Lung microvascular endothelial cell (primary cell): ENCODE results near the gene KHDRBS1. TPM values are rescaled to one million over a fixed set of nuclear protein-coding genes. Genes with fewer than 3 reads are reported as not detected.
"Not testable (repeated sequence)": the region's sequence is repeated elsewhere in the genome, so short reads cannot be mapped to it uniquely, and the experiment has no call there.

Experiments
- DNase-seq, 2 donors: peaks; one replicate each; pipeline versions ENCODE4 v3.0.0 to v3.0.0-alpha.2; 2010; ENCODE audit warnings: low read depth in 2 of 2
- total RNA-seq: library from RNA; depleted of rRNA; stranded (reverse); fragments of >200 nt; gene quantifications from 2 replicates; pipeline ENCODE4 v1.2.1, GENCODE V29; 2014

KHDRBS1 gene
- total RNA-seq, 1 donor from 2014 or later, result 41.5 TPM

DNA sequence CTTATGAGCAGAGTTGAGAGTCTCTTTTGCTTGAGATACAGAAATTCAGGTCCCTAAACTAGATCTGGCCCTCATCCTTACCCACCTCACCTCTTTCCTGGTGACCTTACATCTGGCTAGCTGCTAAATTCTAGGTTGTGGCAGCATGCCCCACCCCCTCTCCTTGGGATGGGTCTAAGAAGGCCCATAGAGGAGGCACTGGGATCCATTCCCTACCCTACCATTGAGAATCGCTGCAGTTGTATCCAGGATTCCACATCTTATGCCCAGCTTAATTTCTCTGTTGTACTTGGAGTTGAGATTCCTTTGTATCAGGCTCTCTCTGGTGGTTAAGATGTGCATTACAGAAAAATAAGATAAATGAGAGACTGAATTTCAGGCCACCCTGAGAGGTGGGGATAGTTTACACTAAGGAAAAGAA lies 49.6 kb downstream of the KHDRBS1 start:
- peak; percentile 45 to 66 for DNase-seq

GRCh38 chr1:32065613-32066488 lies 52.2 kb downstream of the KHDRBS1 start:
- not testable (repeated sequence) for DNase-seq

- DNase-seq, result peak; percentile 39 to 96
Observed at GRCh38 chr1:32066489-32066873, 52.8 kb downstream of the KHDRBS1 start.

DNA sequence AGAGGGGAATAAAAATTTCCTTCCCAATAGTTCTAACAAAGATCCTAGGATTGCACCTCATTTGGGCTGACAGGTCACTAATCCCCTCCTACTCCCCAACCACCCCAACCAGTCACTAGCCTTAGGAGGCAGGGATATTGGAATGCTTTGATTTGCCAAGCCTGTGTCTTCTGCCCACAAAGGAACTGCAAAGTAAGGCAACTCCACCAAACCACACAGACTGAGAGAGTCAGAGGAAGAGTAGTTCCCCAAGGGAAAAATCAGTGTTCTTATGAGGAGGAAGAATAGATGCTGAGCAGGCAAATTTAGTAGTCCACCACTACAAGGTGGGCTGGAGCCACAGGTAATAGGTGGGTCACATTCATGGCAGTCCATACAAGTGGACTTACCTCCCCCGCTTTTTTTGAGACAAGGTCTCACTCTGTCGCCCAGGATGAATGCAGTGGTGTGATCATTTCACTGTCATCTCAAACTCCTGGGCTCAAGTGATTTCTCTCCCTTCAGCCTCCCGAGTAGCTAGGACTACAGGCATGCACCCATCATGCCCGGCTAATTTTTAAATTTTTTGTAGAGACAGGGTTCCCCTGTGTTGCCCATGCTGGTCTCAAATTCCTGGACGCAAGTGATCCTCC lies 55.4 kb downstream of the KHDRBS1 start:
- no peak for DNase-seq

GRCh38 chr1:32071758-32072621 lies 58.3 kb downstream of the KHDRBS1 start:
- peak; percentile 60 to 91 for DNase-seq

DNA sequence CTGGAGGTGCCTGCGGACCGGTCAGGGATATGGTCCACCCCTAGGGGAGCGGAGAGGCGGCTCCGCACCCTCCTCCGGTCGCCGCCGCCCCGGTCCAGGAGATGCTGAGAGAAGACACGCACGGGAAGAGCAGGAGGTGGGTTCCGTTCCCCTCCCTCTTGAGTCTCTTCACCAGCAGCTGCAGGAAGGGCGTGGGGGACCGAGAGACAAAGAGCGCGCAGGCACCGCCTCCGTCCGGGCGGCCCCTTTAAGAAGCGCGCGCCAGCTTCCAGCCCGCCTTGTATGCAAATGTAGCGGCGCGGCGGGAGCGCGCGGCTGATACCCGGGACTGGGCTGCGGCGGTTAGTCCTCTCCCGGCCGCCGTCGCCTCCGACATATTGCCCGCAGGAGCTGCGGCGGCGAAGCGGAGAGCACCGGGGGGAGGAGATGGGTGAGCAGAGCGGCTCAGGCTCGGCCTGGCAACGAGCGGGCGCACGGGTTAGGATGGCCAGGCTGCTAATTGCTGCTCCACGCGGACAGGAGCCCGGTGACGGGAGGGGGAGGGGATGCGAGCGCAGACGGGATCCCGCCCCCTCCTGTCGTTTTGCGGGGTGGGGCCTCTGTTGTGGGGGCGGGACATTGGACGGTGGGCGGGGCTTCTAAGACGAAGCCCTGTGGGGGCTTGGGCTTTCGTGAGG lies 59.1 kb downstream of the KHDRBS1 start, which contains the start of gene TMEM39B:
Gene TMEM39B, plus strand, starts transcription at position 318 of the 677 bp plus-strand sequence. Its CDS starts 109 bp downstream, at position 427.
- peak; percentile 97 for DNase-seq

DNA sequence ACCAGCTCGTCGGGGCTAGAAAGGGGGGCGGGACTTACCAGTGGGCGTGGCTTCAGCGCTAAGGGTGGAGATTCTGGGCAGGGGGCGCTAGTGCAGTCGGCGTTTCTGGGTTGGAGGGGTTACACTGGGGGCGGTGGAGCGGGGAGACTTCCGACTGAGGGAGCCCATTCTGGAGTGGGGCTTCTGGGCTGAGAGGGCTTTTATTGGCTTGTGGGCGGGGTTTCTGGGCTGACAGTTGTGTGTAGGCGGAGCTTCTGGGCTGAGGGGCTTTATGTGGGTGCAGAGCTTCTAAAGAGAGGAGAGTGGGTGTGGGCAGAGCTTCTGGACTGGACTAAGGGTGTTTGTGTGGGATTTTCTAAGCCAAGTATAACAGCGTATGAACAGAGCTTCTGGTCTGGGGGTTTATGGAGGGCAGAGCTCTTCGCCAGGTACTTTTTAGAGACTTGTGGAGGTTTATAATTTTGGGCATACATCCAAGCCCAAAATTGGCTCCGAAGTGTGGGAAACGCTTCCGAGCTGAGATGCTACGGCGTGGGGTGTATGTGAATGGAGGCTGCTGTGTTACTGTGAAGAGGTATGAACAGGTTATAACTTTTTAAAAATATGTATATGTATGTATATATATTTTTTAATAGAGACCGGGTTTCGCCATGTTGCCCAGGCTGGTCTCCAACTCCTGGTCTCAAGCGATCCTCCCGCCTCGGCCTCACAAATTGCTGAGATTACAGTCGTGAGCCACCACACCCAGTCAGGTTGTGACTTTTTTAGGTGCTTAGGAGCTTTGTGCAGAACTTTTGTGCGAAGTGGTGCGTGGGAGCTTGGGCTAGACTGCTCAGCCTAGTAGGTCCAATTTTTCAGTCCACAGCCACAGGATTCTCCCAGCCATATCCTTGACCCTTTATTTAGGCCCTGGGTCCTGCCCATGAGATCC lies 59.9 kb downstream of the KHDRBS1 start:
- DNase-seq, result no peak

DNA sequence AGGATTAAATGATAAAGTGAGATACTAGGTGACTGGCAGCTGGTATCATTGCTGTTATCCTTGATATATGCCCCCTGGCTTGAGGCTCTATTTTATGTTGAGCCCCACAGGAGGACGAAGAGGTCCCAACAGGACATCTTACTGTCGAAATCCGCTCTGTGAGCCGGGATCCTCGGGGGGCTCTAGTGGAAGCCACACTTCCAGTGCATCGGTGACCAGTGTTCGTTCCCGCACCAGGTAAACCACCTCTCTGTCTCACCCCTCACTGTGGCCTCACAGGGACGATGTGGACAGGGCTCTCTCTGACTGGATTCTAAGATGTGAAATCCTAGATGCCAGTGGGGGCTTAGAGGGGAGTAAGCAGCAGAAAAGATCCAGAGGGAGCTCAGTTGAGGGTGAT lies 61.2 kb downstream of the KHDRBS1 start:
- no peak for DNase-seq

DNA sequence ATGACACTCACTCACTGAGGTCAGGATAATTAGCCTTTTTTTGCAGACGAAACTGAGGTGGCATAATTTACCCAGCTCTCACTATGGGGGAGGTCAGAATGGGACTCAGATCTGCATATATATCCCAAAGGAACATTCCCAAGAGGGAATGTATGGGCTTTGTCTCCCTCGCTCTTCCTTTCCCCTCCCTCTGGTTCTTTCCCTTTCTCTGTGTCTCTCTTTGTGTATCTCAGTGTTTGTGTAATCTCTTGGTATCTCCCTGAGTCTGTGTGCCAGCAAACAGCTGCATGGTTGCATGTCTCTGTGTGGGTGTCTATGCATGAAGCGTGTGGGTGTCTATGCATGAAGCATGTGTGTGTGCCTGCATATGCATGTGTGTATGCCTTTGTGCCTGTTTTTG lies 63.8 kb downstream of the KHDRBS1 start:
- no peak for DNase-seq

DNA sequence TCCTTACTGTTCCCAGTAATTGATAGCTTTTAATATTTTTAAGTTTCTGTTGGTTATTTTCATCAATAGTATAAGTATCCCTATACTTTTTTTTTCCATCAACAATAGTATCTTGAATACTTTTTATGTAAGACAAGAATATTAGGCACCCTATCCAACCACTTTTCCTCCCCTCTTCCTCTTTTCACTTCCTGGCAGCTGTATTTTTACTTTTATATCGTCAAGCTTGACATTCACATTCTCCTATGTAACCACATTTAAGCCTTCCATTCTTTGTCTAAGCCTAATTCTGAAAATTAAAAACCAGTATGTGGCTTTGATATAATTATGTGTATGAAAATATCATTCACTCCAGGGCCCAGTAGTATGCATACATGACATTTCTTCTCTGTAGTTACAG lies 68.4 kb downstream of the KHDRBS1 start:
- no peak for DNase-seq

DNA sequence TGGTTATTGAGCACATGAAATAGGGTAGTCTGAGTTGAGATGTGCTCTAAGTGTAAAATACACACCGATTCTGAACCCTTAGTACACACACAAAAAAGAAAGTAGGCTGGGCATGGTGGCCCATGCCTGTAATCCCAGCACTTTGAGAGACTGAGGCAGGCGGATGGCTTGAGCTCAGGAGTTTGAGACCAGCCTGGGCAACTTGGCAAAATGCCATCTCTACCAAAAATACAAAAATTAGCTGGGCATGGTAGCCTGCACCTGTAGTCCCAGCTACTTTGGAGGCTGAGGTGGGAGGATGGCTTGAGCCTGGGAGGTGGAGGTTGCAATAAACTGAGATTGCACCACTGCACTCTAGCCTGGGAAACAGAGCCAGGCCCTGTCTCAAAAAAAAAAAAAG lies 72.7 kb downstream of the KHDRBS1 start:
- DNase-seq, result not testable (repeated sequence)

DNA sequence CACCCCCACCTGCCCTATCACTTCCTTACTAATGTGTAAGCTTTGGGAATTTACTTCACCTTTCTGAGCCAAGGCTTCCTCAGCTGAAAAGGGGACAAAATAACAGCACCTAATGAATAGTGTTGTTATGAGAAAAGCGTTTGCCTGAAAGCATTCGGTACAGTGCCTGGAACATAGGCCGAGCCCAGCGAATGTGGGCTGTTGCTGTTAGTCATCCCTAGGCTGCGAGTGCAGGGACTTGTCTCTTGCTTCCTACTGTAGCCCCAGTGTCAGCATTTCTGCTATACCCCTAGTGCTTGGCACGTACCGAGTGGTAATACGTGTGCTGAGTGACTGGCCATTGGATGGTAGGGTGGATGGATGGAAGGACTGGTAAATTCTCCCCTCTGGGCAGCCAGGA lies 77.5 kb downstream of the KHDRBS1 start:
- no peak for DNase-seq

GRCh38 chr1:32091591-32091990 lies 77.9 kb downstream of the KHDRBS1 start:
- DNase-seq, result no peak

Other genes with a start within 250 kb of the KHDRBS1 start
- gene ADGRB2, start 249.5 kb upstream of the KHDRBS1 start, total RNA-seq, result 0.20 and 0.22 TPM in 2 replicates
- gene SPOCD1, start 197.8 kb upstream of the KHDRBS1 start, total RNA-seq, result 0.99 and 4.6 TPM in 2 replicates
- 152 and 256 TPM in 2 replicates for gene PTP4A2, start 75.5 kb upstream of the KHDRBS1 start, total RNA-seq
- 8.5 and 10.5 TPM in 2 replicates for gene TMEM39B, start 59.1 kb downstream of the KHDRBS1 start, total RNA-seq
- 22.4 and 27.8 TPM in 2 replicates for gene KPNA6, start 94.2 kb downstream of the KHDRBS1 start, total RNA-seq
- gene TXLNA, start 165.8 kb downstream of the KHDRBS1 start, total RNA-seq, result 46.6 and 64.9 TPM in 2 replicates
- 12.3 and 15.5 TPM in 2 replicates for gene CCDC28B, start 186.7 kb downstream of the KHDRBS1 start, total RNA-seq
- 0.65 and 0.79 TPM in 2 replicates for gene IQCC, start 191.8 kb downstream of the KHDRBS1 start, total RNA-seq
- not detected in 2 replicates for gene DCDC2B, start 195.2 kb downstream of the KHDRBS1 start, total RNA-seq
- gene TMEM234, start 208.5 kb downstream of the KHDRBS1 start, total RNA-seq, result 8.7 and 11.1 TPM in 2 replicates
- gene EIF3I, start 208.5 kb downstream of the KHDRBS1 start, total RNA-seq, result 227 and 275 TPM in 2 replicates
- gene FAM167B, start 233.4 kb downstream of the KHDRBS1 start, total RNA-seq, result 0.79 and 0.87 TPM in 2 replicates
- under 0.01 TPM in 2 replicates for gene LCK, start 237.4 kb downstream of the KHDRBS1 start, total RNA-seq